ENCODE measurements around the gene VWA5B2.

Gene VWA5B2

DNA sequence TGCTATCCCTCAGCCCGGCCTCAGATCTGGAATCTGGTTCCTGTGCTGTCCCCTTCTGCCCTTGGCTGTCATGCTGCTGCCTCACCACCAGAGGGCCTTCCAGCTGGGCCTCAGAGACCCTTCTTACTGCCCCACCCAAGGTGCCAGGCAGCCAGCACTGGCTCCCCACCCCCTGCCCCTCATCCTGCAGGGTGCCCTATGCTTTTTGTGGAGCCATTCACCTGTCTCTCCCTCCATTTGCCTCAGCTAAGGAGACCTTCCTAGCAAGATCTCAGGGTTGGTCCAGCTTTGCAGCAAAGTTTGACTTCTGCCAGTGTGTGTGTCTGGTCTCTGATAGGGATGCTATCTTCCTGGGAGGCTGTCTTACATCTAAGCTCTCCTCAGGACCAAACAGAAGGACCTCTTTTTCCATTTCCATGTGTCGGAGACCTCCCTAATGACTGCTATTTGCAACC, 1.9 kb upstream of the VWA5B2 start:
- FAIRE-seq: no peak

DNA sequence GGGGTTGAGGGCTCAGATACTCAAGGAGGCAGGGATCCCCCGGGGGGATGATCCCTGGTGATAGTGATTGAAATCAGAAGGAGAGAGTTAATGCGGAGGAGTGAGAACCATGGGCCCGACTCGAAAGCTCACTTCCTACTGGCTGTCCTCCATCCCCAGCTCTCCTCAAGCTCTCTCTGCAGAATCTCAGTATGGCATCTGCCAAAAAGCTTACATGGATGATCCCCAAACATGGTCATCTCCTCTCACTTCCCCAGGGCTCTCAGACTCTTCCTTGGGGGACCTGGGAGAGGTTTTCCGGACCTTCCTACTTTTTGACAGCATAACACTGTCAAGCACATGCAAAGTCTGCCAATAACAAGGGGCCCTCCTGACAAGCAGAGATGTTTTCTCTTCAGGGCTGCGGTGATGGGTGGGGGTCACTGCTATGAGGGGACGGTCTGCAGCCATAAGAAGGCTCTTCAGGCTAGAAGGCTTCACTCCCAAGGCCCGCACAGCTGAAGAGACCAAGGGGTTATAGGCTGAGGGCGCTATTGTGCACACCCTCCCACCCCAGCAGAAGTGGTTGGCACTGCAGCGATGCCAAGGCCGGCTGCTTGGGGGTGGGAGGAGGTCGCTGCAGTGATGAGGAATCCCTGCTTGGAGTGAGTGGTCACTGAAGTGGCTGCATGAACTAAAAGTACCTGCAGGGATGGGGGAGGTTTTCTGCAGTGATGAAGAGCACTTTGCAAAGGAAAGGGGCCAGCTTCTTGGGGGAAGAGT, 828 bp upstream of the VWA5B2 start:
- FAIRE-seq: no peak

DNA sequence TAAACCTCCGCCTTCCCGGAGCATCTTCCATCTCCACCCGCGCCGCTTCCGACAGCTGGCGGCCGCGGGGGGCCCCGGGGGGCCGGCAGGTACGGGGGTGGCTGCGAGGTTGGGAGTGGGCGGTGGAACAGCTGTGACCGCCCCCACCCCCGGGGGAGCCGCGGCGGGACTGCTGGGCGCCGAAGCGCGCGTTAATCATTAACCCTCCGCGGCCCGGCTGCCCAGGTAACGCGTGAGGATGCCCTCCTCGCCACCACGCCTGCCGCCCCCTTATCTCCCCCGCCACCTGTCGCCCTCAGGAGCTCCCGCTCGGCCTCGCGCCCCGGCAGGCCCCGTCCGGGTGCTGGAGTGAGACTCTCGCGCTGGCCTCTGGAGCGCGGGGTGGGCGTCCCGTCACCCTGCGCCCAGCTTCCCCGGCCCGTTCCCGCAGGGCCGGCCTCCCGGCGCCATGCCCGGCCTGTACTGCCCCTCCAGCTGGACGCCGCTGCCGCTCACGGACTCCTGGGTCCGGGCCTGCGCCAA, 757 bp downstream of the VWA5B2 start:
- FAIRE-seq: no peak

DNA sequence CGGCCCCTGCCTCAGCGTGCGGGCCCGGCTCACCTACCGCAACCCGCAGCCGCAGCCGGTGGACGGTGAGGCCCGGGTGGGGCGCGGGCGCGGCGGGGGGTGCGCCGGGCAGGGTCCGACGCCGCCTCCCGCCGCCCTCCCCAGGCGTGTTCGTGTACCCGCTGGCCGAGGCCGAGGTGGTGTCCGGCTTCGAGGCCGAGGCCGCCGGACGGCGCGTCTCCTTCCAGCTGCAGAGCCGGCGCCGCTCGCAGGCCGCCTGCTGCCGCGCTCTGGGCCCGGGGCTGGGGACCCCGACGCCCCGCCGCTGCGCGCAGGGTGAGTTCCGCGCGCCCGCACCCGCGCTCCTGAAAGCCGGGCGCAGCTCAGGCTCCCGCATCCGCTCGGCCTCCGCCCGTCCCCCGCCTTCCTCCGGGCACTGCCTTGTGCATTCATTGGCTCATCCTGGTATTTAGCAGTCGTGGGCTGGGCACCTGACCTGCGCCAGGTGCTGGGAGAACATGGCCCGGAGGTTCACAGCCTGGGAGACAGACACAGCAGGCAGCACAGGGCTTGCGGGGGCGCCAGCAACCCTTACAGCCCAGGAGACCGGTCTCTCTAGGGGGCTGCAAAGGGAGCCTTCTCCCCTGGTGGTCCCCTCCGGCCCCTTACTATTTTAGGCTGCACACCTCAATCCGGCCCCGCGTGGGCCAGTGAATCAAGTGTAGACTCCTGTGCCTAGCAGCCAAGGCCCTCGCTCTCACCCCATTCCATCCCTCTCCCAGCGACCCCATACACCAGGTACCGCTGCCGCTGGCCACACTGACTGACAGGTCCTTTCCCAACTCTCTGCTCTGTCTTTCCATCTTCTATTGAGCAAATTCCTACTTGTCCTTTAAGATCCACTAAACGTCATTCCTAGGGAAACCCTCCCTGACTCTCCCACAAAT, 1.5 kb downstream of the VWA5B2 start:
- FAIRE-seq: no peak

DNA sequence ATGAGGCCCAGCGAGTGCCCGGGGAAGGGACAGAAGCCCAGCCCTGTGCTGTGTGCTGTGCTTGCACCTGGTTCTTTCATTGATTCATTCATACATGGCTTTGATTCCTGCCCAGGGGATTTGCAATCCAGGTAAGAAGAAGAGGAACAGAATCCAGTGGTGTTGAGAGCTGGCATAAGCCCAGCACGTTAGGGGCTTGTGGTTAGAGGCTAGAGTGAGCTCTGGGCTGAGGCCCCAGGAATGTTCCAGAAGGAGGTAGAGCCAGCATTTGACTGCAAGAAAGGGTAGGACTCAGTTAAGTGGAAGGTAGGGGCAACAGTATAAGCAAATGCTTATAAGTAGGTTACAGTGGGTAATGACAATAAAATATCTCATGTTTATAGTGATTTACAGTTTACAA, 2.3 kb downstream of the VWA5B2 start:
- no peak for FAIRE-seq

DNA sequence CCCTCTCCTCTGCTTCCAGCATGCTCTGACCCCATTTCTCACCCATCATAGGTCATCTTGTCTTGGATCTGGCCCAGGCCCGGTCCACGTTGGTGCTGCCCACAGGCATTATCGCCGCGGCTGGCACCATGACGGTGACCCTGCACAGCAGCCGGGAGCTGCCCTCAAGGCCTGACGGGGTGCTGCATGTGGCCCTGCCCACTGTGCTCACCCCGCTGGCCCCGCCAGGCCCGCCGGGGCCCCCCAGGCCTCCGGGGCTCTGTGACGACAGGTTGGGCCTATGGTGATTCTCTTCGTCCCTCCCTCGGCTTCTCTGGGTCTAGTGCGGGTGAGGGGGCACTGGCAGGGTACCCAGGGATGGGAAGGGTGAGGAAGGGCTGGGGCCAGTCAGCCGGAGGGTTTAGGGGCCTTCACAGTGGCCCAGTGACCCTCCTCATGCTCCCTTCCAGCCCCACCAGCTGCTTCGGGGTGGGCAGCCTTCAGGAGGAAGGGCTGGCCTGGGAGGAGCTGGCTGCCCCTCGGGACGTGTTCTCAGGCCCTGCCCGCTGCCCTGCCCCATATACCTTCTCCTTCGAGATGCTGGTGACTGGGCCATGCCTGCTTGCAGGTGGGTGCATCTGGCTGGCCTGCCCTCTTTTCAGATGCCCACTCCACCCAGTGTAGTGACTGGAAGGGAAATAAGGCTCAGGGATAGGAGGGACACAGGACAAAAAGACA, 3.9 kb downstream of the VWA5B2 start:
- no peak for FAIRE-seq

DNA sequence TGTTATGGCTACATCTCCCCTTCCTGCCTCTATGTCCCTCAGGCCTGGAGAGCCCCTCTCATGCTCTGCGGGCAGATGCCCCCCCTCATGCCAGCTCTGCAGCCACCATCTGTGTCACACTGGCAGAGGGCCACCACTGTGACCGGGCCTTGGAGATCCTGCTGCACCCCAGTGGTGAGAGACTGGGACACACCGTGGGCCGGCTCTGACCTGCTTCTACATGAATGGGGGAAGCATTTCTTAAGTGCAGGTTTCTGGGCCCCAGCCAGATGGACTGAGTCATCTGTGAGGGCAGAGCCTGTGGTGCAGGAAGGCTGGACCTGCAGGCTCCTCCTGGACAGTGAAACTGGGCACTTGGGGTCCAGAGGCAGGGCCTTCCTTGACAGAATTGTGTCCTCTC, 4.8 kb downstream of the VWA5B2 start:
- no peak for FAIRE-seq

DNA sequence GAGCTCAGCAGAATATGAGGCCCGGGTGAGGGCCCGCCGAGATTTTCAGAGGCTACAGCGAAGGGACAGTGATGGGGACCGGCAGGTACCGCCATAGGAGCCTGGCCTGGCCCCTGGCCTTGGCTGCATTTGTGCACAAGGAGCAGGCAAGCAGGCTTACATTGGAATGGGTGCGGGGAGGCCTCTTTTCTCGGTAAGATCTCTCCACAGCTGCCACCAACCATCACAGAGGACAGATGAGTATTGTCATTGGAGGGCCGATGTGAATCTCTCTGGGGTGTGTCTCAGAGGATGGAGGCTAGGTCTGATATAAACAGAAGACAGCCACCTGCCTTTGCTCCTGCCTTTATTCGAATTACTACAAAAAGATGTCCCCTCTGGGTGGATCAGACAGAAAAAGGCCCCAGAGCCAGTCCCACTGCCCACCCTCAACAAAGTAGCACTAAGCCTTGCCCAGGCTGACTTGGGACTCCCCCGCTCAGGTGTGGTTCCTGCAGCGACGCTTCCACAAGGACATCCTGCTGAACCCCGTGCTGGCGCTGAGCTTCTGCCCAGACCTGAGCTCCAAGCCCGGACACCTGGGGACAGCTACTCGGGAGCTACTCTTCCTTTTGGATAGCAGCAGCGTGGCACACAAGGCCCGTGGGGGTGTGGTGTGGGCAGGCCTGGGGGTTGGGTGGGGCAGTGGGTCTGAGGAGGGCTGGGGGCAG, 5.4 kb downstream of the VWA5B2 start:
- no peak for FAIRE-seq

DNA sequence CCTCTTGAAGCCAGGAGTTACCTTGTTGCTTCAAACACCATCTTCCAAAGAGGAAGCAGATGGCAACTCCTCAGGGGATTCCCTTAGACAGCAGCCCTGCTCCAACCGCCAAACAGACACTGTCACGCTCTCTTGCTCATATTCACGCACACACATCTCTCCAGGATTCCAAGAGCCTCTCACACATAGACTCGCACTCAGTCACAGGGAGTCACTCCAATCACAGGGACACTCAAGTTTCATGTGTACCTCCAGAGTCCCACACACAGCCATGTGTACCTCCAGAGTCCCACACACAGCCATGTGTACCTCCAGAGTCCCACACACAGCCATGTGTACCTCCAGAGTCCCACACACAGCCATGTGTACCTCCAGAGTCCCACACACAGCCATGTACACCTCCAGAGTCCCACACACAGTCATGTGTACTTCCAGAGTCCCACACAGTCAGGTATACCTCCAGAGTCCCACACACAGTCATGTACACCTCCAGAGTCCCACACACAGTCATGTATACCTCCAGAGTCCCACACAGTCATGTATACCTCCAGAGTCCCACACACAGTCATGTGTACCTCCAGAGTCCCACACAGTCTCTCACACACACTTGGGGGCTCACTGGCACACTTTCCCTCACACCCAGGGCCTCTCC, 6.1 kb downstream of the VWA5B2 start:
- FAIRE-seq: no peak

DNA sequence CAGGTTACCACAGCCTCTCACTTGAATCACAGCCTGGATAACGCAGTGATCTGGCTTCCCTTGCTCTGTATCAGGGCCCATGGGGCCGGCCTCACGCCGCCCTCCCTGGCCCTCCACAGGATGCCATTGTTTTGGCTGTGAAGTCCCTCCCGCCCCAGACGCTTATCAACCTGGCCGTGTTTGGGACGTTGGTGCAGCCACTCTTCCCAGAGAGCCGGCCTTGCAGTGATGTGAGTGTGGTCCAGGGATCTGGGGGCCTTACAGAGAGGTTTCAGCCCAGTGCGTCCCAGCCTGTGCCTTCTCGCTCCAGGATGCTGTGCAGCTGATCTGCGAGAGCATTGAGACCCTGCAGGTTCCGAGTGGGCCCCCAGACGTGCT, 6.6 kb downstream of the VWA5B2 start:
- no peak for FAIRE-seq

DNA sequence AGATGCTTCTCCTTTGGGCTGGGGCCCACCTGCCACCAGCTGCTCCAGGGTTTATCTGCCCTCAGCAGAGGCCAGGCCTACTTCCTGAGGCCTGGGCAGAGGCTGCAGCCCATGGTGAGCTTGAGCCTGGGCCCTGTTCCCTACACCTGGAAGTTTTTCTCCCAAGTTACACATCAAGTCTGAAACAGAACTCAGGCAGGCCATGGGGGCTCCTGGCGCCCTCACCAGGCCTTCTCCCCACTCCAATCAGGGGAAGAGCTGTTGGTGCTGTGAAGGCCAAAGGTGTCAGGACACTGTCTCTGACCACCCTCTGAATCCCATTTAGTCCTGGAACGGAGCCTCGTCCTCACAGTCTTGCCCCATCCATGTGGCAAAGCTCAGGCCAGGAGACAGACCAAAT, 7.3 kb downstream of the VWA5B2 start:
- no peak for FAIRE-seq

DNA sequence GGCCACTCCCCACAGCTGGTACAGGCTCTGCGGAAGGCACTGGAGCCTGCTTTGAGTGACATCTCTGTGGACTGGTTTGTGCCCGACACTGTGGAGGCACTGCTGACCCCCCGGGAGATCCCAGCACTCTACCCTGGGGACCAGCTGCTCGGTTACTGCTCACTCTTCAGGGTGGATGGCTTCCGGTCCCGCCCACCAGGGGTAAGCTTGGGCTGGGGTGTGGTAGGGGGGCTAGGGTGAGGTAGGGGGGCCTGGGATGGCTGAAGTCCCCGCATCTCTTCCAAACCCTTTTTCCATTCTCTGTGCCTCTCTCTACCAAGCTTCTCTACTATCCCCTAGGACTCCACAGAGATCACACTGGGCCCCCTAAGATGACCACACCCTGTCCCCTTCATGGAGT, 7.8 kb downstream of the VWA5B2 start:
- no peak for FAIRE-seq

DNA sequence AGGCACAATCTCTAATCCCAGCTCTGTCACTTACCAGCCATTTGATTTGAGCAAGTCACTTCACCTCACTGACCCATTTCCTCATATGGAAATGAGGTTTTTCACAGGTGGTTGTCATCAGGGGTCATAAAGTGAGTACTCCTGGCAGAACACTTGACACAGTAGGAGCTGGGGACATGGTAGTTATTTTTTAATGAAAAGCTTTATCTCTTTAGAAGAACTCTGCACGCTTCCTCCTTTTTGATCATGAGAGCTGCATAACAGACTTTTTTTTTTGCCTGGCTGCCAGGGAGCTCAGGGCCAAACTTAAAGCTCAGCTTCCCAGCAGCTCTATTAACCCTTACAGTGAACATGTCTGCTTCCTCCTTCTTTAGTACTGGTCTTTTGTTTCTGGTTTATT, 8.4 kb downstream of the VWA5B2 start:
- no peak for FAIRE-seq

DNA sequence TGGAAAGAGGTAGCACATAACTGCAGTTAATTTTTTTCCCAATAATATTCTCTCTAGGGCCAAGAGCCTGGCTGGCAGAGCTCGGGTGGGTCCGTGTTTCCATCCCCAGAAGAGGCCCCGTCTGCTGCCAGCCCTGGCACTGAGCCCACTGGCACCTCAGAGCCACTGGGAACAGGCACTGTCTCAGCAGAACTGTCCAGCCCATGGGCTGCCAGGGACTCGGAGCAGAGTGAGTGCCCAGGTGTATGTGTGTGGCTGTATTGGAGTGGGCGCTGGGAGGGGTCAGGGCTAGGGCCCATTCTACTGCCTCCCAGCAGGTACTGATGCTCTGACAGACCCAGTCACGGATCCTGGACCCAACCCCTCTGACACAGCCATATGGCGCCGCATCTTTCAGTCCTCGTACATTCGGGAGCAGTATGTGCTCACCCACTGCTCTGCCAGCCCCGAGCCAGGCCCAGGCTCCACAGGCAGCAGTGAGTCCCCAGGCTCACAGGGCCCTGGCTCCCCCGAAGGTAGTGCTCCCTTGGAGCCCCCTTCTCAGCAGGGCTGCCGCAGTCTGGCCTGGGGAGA, 8.9 kb downstream of the VWA5B2 start:
- no peak for FAIRE-seq

DNA sequence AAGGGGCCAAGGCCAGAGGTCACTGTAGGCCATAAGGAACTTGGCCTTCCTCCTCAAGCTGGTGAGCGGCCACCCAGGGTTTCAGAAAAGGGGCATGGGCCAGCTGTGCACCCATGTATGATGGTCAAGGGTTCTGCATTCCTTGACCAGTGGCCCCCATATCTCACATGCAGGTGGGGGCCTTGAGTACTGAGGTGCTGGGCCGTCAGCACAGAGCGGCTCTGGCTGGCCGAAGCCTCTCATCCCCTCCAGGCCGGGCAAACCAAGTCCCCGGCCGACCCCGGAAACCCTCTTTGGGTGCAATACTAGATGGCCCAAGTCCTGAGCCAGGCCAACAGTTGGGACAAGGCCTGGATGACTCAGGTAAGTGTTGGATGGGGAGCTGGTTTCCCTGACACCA, 9.8 kb downstream of the VWA5B2 start:
- FAIRE-seq: no peak

DNA sequence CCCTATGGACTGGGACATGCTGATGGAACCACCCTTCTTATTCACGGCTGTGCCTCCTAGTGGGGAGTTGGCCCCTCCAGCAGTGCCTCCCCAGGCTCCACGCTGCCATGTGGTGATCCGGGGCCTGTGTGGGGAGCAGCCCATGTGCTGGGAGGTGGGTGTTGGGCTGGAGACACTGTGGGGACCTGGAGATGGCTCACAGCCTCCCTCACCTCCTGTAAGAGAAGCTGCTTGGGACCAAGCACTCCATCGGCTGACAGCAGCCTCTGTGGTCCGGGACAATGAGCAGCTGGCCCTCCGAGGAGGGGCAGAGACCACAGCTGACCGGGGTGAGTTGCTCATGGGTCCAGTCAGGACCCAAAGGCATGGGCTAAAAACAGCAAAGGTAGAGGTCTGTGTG, 10.3 kb downstream of the VWA5B2 start:
- no peak for FAIRE-seq

DNA sequence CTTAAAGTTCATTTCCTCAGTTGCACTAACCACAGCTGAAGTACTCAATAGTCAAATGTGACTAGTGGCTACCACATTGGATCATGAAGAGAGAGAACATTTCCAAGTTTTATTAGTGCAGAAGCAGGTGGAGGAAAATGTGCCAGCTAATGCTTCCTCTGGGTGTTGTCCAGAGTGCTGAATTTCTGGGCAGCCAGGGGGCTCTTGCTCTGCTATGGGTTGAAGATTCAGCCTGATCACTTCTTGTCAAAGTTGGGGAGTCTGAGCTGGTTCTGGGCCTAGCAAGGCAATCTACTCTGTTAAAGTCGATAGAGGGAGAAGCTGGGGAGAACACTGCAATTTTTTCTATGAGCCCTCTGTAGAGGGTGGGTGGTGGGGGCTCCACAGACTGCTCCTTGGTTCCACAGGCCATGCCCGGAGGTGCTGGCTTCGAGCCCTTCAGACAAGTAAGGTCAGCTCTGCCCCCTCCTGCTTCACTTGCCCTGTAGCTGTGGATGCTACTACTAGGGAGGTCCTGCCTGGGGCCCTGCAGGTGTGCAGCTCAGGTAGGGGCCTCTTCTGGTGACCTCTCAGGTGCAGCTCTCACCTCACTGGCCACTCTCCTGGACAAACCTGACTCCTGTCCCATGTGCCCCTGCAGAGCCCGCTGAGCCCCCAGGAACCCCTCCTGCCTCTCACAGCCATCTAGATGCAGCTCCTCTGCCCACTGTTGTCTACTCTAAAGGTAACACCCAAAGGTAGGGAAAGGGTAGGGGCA, 11.2 kb downstream of the VWA5B2 start:
- FAIRE-seq: no peak

DNA sequence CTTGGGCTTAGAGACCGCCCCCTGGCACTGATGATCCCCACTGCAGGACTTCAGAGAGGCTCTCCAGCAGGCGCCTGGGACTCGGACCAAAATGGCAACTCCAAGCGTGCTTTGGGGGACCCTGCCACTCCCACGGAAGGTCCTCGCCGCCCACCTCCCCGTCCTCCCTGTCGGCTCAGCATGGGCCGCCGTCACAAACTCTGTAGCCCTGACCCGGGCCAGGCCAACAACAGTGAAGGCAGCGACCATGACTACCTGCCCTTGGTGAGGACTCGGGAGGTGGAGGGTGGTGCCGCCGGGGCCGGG, 11.7 kb downstream of the VWA5B2 start:
- FAIRE-seq: no peak

DNA sequence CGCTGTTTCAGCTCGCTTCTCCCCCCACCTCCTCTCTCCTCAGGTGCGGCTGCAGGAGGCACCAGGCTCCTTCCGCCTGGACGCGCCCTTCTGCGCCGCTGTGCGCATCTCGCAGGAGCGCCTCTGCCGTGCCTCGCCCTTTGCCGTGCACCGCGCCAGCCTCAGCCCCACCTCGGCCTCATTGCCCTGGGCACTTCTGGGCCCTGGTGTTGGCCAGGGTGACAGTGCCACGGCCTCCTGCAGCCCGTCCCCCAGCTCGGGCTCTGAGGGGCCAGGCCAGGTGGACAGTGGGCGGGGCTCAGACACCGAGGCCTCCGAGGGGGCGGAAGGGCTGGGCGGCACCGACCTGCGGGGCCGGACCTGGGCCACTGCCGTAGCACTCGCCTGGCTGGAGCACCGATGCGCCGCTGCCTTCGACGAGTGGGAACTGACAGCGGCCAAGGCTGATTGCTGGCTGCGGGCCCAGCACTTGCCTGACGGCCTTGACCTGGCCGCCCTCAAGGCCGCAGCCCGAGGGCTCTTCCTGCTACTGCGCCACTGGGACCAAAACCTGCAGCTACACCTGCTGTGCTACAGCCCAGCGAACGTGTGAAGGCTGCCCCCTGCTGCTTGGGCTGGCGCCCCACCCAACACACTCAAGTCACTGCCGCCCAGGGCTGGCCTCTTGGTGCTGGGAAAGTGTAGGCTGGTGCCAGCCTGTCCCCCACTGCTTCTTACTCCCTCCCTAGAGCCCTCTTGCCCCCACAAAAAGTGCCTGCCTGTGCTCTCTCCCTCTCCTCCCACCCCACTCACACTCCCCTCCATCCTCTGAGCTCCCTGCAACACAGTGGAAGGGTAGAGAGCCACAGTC, 12.3 kb downstream of the VWA5B2 start:
- no peak for FAIRE-seq

DNA sequence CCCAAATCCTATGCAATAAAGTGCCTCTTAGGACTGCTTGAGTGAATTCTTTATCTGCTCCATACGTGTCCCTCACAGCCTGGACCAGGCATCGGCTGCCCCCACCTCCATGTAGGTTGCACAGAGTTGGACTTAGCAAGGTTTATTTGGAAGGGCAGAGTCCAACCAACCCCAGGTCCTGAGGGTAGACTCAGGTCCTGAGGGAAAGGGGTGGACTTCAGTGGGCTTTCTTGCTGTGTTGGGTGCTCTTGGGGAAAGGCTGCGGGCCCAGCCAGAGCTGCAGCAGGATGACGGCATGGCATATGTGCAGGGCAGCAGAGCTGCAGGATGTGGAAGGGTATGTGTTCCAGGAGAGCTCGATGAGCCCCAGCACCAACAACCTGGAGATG, 12.9 kb downstream of the VWA5B2 start:
- no peak for FAIRE-seq
